ENCODE results near the gene CDK2AP2. TPM values are rescaled to one million over a fixed set of nuclear protein-coding genes. Genes with fewer than 3 reads are reported as not detected.
A peak's percentile ranks its signal among the peaks of the same experiment; 100 is the strongest.
"Not testable (repeated sequence)": the region's sequence is repeated elsewhere in the genome, so short reads cannot be mapped to it uniquely, and the experiment has no call there.

Gene CDK2AP2
- total RNA-seq, 1 donor from 2014 or later = 17.3 TPM

DNA sequence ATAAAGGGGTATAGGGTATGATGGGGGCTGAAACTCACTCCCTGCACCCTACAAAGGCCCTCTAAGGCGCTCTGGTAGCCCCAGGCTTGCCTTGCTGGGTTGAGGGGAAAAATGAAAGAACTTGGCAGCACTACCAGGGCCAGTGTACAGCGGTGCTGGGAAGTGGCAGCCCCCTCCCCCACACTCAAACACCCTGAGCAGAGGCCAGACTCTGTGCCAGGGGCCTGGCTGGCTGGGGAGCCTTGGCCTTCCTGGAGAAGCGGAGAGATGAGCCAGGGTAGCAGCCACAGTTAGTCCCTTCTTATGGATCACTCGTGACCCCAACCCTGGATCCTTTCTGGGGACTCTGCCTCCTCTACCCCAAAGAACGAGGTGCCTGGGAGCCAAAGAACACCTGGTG lies 41.6 kb downstream of the CDK2AP2 start:
- DNase-seq (ENCODE audit: low spot score) = no peak

DNA sequence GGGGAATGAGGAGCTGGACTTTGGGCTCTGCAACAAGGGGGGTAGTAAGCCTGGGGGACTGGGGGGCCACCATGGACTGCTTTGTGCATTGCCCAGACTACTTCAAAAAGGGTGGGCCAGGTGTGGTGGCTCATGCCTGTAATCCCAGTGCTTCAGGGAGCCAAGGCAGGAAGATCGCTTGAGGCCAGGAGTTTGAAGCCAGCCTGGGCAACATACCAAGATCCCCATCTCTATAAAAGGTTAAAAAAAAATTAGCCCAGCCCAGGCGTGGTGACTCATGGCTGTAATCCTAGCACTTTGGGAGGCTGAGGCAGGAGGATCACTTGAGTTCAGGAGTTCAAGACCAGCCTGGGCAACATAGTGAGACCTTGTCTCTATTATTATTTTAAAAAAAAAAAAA lies 42.4 kb downstream of the CDK2AP2 start:
- not testable (repeated sequence) for DNase-seq (ENCODE audit: low spot score)

- no peak for DNase-seq (ENCODE audit: low spot score)
These were observed 42.8 kb downstream of the CDK2AP2 start for GRCh38 chr11:67465189-67465510.

DNA sequence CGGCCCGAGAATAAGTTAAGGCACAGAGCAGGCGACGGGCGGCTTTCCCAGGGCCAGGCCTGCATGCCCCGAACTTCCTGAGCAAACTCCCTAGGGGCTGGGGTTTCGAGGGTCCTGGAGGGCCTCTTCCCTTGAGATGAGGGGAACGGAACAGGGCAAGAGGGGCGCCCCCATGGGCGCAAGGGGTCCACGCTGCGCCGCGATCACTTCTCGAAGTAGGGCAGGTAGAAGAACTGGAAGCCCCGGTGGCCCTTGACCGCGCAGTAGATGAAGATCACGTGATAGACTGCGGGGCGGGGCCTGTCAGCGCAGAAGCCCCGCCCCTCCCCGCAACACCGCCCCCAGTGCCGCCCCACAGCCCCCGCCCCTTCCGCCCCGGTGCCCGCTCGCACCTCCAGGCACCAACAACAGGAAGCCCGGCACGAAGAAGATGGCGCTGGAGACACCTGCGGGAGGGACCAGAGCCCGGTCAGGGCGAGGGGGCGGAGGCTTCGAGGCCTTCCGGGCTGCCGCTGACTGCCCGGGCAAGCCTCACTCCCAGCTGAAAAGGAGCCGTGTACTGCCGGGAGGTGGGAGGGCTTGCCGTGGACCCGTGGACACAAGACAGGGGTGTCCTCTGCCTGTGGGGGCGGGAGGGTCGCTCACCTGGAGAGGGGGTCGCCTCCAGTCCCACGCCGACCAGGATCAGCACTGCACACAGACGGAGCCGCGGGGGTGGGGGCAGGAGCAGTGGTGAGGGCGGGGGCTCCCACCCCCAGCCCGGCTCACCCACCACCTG lies 43.4 kb downstream of the CDK2AP2 start:
- DNase-seq (ENCODE audit: low spot score) = peak; percentile 69

- DNase-seq (ENCODE audit: low spot score) = no peak
These were observed 44.1 kb downstream of the CDK2AP2 start for GRCh38 chr11:67463680-67464410.

GRCh38 chr11:67463186-67463585 lies 44.8 kb downstream of the CDK2AP2 start:
- DNase-seq (ENCODE audit: low spot score) = no peak

DNA sequence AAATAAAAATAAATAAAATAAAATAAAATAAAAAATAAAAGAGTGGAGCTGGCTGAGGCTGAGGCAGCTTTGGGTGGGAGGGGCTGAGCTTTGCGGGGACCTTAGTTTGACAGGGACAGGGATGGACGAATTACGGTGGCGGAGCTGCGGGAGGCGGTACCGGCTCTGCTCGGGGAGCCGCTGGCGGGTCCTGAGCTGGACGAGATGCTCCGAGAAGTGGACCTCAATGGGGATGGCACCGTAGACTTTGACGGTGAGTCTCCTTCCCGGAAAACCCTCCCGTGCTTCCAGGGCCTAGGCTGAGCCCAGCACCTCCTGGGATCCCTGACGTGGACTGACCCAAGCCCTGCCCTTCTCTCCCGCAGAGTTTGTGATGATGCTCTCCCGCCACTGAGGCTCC lies 49.7 kb downstream of the CDK2AP2 start:
- no peak for DNase-seq (ENCODE audit: low spot score)

DNA sequence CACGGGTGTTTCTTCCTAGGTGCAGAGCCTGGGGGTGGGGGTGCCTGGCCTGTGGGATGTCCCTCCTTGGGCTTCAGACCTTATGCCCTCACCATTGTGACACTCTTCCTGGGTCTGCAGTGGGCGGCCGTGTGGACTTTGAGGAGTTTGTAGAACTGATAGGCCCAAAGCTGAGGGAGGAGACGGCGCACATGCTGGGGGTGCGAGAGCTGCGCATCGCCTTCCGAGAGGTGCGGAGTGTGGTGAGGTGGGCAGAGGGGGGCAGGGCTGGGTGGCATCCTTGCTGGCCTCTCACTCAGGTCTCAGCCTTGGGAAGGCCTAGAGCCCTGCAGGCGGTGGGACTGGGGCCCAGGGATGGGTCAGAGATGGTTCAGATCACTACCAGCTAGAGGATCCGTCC lies 50.5 kb downstream of the CDK2AP2 start:
- no peak for DNase-seq (ENCODE audit: low spot score)

Other genes with a start within 250 kb of the CDK2AP2 start
- gene GRK2, start 241.7 kb downstream of the CDK2AP2 start, total RNA-seq (ENCODE audit: insufficient read depth, low replicate concordance) = 46.2 TPM
- gene ANKRD13D, start 218.9 kb downstream of the CDK2AP2 start, total RNA-seq (ENCODE audit: insufficient read depth, low replicate concordance) = 31.1 TPM
- 7.5 TPM for gene SSH3, start 204.6 kb downstream of the CDK2AP2 start, total RNA-seq (ENCODE audit: insufficient read depth, low replicate concordance)
- 52.7 TPM for gene POLD4, start 154.6 kb downstream of the CDK2AP2 start, total RNA-seq (ENCODE audit: insufficient read depth, low replicate concordance)
- gene CLCF1, start 134.6 kb downstream of the CDK2AP2 start, total RNA-seq (ENCODE audit: insufficient read depth, low replicate concordance) = 11.1 TPM
- 9.4 TPM for gene RAD9A, start 116.2 kb downstream of the CDK2AP2 start, total RNA-seq (ENCODE audit: insufficient read depth, low replicate concordance)
- 50.1 TPM for gene PPP1CA, start 106.3 kb downstream of the CDK2AP2 start, total RNA-seq (ENCODE audit: insufficient read depth, low replicate concordance)
- gene TBC1D10C, start 104.1 kb downstream of the CDK2AP2 start, total RNA-seq (ENCODE audit: insufficient read depth, low replicate concordance) = 0.72 TPM
- 1.2 TPM for gene CARNS1, start 92.5 kb downstream of the CDK2AP2 start, total RNA-seq (ENCODE audit: insufficient read depth, low replicate concordance)
- 33.0 TPM for gene RPS6KB2, start 79.7 kb downstream of the CDK2AP2 start, total RNA-seq (ENCODE audit: insufficient read depth, low replicate concordance)
- gene PTPRCAP, start 70.5 kb downstream of the CDK2AP2 start, total RNA-seq (ENCODE audit: insufficient read depth, low replicate concordance) = 9.9 TPM
- gene CORO1B, start 64.7 kb downstream of the CDK2AP2 start, total RNA-seq (ENCODE audit: insufficient read depth, low replicate concordance) = 35.2 TPM
- gene GPR152, start 55.4 kb downstream of the CDK2AP2 start, total RNA-seq (ENCODE audit: insufficient read depth, low replicate concordance) = not detected
- 0.96 TPM for gene CABP4, start 52.8 kb downstream of the CDK2AP2 start, total RNA-seq (ENCODE audit: insufficient read depth, low replicate concordance)
- gene TMEM134, start 38.9 kb downstream of the CDK2AP2 start, total RNA-seq (ENCODE audit: insufficient read depth, low replicate concordance) = 10.6 TPM
- gene AIP, start 25.1 kb downstream of the CDK2AP2 start, total RNA-seq (ENCODE audit: insufficient read depth, low replicate concordance) = 78.0 TPM
- 28.6 TPM for gene PITPNM1, start 2.8 kb downstream of the CDK2AP2 start, total RNA-seq (ENCODE audit: insufficient read depth, low replicate concordance)
- not detected for gene CABP2, start 15.3 kb upstream of the CDK2AP2 start, total RNA-seq (ENCODE audit: insufficient read depth, low replicate concordance)
- gene GSTP1, start 75.7 kb upstream of the CDK2AP2 start, total RNA-seq (ENCODE audit: insufficient read depth, low replicate concordance) = 587 TPM
- gene NDUFV1, start 98.8 kb upstream of the CDK2AP2 start, total RNA-seq (ENCODE audit: insufficient read depth, low replicate concordance) = 111 TPM
- 2.2 TPM for gene NUDT8, start 121.8 kb upstream of the CDK2AP2 start, total RNA-seq (ENCODE audit: insufficient read depth, low replicate concordance)
- gene TBX10, start 131.6 kb upstream of the CDK2AP2 start, total RNA-seq (ENCODE audit: insufficient read depth, low replicate concordance) = not detected
- gene ACY3, start 142.6 kb upstream of the CDK2AP2 start, total RNA-seq (ENCODE audit: insufficient read depth, low replicate concordance) = not detected
- gene ALDH3B2, start 166.5 kb upstream of the CDK2AP2 start, total RNA-seq (ENCODE audit: insufficient read depth, low replicate concordance) = 0.48 TPM

Measured in umbilical cord (tissue), 2 donors.